GM12872 (cell line): ENCODE data around the gene NIT1.

ENCODE experiments used
- CTCF ChIP-seq: IDR thresholded peaks from 3 replicates; pipeline ENCODE4 v1.5.1; 2011; ENCODE audit warnings: low read depth, mild to moderate bottlenecking, low read length, moderate library complexity; ENCODE audit not compliant: insufficient read depth

Gene NIT1

GRCh38 chr1:161080441-161081405 is 37.2 kb upstream of the NIT1 start:
- TF ChIP-seq CTCF, result no peak

DNA sequence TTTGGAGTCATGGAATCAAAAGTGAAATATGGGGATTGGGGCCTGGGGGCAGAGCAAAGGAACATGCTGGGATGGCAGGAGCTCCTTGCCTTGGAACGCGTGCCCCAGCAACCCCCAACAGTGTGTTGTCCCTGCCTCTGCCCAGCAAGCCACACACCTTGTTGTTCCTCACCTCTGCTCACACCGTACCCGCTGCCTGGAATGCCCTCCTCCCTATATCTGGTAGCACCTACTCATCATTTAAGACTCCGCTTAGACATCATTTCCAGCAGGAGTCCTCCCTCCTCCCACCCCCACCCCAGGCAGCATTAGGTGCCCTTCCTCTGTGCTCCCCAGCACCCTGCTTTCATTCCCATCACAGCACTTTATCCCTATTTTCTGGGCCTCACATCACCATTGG is 36.4 kb upstream of the NIT1 start:
- no peak for TF ChIP-seq CTCF

- no peak for TF ChIP-seq CTCF
Measured at GRCh38 chr1:161082483-161082882, 35.4 kb upstream of the NIT1 start.

DNA sequence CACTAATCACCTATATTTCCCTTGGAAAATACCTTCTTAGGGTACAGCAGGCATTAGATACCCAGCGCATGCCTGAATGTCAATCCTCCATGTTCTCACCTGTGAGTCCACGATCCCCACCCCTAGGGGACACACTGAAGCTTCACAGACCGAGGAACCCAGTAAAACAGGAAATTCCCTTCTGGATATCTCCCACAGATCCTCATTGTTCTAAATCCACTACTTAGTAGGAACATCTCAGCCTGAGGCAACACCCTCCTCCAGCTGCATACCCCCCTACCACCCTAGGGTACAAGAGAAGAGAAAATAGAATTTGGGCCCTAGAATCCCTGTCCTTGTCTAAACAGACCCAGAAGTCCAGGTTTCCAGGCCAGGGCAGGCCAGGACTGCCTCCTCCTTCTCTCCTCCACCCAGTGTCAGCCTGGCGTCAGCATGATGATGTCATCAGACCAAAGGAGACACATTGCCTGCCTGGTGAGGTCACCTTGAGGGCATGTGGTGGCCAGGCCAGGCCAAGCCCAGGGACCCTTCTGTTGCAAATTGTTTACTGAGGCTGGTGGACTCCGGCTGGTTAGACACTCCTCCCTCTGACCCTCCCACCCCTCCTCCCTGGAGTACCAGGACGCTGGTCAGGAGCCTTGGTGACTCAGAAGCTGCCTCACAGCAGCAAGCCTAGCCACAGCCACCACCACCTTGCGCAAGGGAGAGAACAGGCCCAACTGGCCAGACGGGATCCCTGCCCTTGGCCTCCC is 34.7 kb upstream of the NIT1 start:
- TF ChIP-seq CTCF, result no peak

GRCh38 chr1:161083748-161084596 is 33.9 kb upstream of the NIT1 start:
- no peak for TF ChIP-seq CTCF

DNA sequence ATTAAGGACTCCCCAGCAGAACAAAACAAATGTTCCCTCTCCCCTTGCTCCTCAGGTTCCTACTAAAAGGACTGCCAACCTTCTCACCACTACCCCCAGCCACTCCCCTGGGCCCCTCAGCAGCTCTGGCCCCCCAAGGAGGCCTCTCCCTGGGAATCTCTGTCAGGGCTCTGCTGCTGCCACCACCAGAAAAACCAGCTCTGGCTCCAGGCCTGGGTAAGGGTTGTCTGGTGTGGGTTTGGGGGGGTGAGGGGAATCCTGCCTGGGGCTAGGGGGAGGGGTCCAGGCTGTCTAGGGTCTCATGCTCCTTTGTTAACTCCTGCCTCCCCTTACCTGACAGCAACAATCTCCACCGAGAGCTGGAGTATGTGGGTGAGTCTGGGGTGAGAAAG is 33.3 kb upstream of the NIT1 start:
- no peak for TF ChIP-seq CTCF

GRCh38 chr1:161085165-161085564 is 32.7 kb upstream of the NIT1 start:
- no peak for TF ChIP-seq CTCF
